Stimulated activated CD4-positive, alpha-beta T cell treated with anti-CD3 and anti-CD28 coated beads, Interleukin-1b, Interleukin-23, amount 100 ng/mL, for 4 hours (primary cell): ENCODE data around the gene SMOC2.

Source experiments
- DNase-seq, 2 donors: peaks; one replicate each; pipeline ENCODE4 v3.0.0-alpha.2; 2020; ENCODE audit warnings: low read depth in 2 of 2

Gene SMOC2

DNA sequence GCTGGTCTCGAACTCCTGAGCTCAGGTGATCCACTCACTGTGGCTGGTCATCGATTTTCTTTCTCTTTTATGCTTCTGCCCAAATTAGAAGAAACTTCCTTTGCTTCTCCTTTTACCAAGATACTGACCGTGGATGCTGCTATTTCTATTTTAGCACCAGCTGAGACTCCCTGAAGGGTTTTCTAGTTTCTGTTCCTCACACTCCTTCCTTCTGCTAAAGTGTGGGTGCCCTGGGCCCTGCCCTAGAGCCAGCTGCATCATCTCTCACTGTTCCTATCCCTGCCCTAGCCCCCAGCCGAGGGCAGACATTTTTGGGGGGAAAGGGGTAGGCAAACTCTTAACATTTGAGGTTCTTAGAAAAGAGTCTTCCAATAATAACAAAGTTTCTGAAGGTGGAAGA lies 6.3 kb downstream of the SMOC2 start:
- DNase-seq = no peak

DNA sequence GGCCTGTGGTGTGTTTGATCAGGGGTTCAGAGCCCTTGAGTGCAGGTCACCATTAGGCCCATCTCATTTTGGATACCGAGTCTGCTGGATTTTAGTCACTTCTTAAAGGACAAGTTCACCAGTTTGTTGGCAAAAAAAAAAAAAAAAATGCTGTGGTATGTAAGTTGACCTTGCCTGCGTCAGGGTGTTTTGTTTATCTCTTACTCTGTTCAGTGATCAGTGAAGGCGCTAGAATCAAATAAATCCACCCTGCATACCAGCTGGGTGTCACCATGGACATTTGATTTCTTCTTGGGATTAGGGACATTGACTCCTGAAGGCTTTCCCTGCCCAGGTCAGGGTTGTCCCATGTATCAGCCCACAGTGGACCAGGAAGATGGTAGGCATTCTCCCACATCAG lies 6.7 kb downstream of the SMOC2 start:
- no peak for DNase-seq

DNA sequence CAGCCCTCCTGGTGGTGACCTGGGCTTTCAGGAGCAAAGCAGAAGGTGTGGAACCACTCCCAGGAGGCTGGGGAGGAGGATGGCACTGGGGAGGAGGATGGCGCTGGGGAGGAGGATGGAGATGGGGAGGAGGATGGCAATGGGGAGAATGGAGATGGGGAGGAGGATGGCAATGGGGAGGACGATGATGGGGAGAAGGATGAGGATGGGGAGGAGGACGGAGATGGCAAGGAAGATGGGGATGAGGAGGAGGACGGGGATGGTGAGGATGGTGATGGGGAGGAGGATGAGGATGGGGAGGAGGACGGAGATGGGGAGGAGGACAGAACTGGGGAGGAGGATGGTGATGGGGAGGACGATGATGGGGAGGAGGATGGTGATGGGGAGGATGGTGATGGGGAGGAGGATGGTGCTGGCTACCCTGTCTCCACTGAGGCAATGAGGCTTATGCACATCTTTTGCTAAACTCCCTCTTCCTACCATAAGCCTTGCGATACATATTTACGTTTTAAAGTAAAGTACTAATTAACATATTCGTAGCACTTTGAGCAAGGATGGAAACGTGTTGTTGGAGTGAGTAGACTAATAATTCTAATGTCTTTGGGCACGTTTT lies 7.4 kb downstream of the SMOC2 start:
- no peak for DNase-seq

DNA sequence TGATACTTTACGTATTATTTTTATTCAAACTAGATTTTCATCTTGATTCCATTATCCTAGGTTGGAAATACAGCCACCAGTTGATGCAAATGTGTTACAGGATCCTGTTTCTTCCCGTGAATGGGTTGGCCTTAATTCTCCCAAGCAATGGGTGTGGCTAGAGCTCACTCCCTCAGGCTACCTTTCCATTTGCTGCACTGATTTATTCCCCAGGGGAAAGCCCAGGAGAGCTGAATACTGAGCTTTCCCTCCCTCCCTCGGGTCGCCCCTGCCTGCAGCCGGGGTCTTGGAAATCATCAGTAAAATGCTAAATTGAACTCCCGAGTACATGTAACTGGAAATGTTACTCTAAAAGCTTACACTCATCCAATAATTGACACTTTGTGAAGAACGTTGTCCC lies 9.9 kb downstream of the SMOC2 start:
- DNase-seq = no peak

DNA sequence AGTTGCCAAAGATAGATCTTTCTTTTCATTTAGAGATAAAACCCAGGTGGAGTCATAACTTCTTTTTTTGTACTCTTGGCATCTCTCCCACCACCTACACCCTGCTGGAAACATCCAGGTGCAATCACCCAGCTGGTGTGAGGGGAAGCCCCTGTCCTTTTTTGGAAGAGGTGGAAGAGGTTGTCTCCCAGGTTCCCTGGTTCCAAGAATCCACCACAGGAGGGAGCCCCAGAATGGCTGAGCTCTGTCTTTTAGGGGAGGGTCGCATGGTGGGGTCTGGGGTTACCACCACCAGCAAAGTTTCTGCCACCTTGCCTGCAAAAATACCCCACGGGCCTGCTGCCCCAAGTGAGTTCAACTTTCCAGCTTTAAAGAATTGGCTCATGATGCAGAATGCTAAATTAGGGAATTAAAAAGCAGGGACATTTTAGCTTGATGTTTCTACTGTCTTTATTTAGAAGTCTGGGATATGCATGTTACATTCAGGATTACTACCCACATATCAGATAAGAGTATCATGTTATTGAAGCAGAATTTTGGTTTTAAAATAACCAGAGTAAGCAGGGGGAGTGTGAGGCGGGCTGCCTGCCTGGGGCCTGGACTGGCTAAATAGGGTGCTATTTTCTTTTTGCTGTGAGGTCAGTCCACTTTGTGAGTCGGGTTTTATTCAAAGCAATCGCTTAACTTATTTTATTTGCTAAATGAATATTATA lies 11.0 kb downstream of the SMOC2 start:
- no peak for DNase-seq

DNA sequence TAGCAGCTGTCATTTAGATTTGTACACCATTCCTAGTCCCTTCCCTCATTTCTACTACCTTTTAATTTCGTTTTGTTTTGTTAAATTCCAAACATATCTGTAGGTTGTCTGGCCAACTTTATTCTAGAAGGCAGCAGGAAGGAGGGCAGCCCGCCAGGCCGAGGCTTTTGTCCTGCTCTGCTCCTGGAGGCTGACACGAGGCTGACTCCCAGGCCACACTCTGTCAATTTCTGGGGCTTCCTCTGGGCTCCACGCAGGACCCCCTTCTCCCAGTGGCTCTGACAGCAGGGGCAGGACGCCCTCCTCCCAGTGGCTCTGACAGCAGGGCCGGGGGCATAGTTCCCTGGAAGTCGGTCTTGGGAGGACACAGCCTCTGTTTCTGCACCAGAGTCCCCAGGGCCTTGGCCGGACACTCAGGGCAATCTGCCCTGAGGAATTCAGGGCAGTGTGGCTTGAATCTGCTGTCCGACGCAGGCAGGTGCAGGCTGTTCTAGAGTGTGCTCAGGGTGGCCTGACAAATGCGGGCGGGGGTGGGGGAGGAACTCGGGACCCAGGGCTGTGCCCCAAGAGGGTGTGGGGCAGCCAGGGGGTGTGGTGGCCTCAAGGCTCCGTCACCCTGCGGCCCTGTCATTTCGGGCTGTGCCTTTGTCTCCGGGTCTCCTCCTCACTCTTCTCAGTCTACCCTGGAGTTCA lies 11.8 kb downstream of the SMOC2 start:
- DNase-seq = no peak

DNA sequence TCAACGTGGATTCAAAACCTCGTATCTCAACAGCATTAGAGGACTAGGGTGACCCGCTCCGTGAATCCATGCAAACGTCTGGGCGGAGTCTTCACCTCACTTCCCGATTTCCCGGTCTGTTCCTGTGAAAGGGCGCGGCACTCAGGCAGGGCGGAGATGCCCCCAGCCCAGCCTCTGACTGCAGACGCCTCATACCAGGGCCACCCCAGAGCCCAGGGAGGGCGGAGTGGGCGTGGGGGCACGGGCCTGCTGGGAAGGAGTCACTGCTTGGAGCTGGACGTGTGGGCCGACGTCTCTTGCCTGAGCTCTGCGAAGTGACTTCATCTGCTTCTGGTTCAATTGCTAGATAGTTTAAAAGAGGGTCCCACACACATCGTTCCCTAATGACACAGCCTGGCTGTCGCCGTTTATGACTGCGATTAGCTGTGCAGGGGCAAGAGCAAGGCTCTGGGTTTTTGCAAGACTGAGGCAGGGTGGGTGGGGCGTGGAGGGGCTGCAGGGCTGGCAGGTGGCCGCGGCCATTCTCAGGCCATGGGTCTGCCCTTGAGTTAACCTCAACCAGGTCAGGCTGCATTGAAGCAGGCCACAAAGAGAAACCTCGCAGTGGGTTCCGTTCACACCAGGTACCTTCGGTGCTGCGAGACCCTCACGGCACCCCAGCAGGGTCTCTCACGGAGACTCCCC lies 15.0 kb downstream of the SMOC2 start:
- DNase-seq = no peak

DNA sequence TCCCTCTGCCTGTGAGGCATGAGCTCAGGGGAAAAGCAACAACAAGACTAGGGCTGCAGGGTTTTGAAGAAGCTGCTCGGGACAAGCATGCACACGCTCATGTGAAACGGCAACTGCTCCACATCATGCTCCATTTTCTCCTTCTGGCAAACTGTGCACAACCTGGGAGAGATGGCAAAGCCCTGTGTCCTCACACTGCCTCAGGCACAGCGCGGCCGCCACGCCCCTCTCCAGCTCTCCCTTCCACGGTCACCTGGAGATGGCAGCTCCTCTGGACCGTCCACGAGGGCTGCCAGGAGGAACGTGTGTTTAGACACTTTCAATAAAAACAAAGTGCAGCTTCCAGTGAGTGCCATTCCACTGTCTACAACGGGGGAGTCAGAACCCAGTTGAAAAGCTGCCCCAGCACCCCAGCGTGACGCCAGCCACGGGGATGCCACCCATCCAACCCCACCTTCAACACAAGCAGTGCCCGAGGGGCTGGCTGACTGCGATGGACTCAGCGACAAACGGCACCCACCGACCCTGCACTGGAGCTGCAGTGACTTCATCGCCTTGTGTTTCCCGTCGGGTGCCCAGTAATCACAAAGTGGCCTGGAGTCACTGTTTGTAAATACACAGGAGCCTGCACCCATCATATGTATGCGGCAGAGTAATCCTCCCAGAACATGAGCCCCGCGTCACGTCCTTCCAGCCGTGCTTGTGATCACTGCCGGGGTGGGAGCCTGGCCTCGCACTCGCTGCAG lies 16.1 kb downstream of the SMOC2 start:
- no peak for DNase-seq

DNA sequence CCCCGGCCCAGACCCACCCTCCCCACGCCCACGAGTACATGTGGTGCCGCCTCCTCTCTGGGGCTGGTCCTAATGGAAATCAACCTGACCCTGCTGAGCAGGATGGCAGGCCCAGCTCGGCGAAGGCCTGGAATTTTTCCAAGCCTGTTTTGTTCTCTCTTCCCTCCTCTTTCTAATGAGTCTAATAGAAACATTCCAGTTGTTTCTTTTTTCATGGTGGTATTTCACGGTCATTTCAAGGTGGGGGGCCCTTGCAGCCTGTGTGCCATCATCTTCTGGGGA lies 16.6 kb downstream of the SMOC2 start:
- DNase-seq = no peak

DNA sequence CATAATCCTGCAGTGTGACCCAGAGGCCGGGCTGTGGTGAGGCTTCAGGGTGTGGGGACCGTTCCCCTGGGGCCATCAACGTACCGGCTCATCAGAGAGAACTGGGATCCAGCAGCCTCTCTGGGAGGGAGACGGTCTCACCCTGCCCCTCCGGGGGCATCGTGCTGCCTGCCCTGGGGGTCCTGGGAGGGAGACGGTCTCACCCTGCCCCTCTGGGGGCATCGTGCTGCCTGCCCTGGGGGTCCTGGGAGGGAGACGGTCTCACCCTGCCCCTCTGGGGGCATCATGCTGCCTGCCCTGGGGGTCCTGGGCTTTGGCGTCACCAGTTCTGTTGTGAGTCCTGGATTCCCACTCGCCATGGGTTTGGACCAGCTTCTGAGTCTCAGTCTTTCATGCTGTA lies 17.1 kb downstream of the SMOC2 start:
- DNase-seq = no peak

DNA sequence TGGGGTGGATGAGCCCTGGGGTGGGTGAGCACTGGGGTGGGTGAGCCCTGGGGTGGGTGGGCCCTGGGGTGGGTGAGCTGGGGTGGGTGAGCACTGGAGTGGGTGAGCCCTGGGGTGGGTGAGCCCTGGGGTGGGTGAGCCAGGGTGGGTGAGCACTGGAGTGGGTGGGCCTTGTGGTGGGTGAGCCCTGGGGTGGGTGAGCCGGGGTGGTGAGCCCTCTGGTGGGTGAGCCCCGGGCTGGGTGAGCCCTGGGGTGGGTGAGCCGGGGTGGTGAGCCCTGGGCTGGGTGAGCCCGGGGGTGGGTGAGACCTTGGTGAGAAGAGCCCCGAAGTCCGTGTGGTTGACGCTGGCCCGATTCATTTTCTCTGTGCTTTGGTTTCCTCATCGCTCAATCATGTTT lies 18.6 kb downstream of the SMOC2 start:
- DNase-seq = no peak

DNA sequence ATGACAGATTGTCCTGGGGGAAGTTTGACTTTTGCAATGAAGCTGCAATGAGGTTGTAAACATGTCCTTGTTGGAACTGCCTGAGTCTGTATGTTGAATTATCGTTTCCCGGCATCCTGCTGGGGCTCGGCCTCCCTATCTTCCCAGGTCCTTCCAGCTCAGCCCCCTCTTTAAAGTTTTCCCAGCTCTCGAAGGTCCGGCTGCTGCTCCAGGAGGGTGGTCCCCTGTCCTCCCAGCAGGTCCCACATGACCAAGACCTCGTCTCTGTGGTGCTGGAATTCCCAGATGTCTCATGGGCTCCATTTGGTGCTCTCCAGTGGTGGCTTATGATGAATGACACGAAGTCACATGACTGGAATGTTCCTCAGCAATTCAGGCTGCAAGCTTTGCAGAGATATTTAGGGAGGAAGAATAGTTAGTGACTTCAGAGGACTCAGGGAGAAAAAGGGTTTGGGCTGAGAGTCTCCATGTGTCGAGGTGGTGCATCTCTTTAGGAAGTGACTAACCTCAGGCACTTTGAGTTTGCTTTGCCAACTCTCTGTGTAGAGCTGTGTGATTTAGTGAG lies 21.4 kb downstream of the SMOC2 start:
- no peak for DNase-seq

DNA sequence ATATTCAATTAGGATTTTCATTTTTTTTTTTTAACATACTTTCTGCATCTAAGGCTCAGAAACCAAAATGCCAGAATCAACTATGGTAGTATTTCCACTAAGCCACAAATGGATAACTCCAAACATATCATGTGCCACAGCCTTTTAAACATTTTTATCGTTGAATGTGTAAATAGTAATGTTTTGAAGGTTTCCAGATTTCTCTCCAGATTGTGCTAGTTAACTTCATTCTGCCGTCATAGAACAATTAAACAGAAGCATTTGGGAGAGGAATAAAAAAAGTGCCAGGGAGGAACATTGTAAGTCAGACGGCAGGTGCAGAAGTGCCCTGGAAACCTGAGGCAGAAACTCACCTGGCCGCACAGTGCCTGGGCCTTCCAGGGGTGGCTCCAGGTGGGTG lies 23.6 kb downstream of the SMOC2 start:
- no peak for DNase-seq

DNA sequence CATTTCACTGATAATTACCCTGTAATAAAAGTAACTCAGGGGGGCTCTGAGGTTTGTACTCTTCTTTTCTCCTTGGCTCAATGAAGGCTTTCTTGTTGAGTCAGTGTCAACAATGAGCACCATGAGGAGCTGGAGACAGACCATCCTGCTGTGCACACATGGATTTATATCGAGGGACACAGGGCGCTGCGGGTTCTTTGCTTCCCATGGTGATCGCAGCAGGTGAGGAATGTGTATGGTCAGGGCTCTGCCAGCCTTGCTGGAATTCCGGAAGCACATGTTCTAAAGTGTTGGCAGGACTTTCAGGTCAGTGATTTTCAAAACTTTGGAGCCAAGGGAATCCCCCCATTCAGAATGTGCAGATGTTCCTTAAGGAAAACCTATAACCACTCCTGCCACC lies 27.1 kb downstream of the SMOC2 start:
- no peak for DNase-seq

DNA sequence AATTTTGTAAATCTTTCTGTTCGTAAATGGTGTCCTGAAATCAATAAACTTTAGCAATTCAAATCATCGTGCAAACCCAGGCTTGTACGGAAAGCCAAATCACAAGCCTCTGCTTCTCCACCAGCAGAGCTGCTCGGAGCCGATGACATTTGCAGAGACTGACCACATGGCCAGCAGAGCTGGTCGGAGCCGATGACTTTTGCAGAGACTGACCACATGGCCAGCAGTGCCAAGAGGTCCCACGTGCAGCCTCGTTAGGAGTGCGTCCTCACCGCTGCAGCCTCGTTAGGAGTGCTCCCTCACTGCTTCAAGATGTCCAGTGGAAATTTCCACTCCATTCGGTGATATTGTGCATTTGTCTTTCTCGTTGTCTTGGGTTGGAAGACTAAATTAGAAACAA lies 28.5 kb downstream of the SMOC2 start:
- DNase-seq = no peak

DNA sequence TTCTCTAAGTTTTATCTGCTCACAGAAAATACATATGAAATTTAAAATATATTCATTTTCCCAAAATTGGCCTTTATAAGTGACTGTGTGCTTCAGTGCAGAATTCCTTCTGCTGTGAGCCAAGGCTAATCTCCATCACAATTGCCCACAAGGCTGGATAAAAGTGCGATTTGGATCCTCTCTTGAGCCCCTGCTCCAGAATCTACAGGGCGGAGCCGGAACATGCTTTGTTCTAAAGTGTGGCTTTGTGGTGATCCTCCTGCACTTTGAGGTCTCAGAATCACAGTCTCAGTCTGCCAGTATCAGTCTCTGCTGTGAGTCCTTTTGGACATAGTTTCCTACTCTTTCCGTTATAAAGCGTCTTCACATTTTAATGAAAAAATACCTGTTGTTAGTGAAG lies 28.9 kb downstream of the SMOC2 start:
- no peak for DNase-seq

DNA sequence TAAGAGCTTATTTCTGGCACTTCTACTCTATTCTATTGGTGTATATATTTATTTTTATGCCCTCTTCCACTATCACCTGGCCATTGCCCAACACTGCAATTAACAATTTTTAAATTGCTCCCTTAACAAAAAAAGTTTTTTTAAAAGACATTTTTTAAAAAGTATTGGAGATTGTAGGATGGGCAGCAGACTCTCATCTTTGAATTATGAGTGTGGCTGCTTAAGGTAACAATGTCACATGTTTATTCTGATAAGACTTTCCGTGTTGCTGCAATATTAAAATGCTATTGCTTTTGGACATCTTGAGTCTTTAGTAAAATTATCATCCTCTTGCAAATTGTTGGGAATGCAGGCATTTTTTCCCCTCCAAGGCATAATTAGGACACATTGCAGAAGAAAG lies 31.4 kb downstream of the SMOC2 start:
- no peak for DNase-seq

DNA sequence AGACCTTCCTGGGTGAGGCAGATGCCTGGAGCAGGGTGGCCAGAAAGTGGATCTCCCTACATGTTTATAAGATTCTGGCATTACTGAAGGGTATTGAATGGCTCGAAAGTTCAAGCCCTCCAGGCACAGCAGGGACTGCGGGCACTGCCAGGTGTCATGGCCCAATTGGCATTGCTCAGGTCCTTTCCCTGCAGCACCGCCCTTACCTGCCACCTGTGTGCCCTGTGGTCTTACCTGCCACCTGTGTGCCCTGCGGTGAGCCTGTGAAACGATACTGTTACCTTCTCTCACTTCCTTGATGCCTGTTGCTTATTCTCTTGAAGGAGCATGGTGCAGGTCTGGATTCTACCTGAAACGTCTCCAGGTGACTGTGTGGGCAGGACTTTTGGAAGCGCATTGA lies 32.2 kb downstream of the SMOC2 start:
- no peak for DNase-seq

DNA sequence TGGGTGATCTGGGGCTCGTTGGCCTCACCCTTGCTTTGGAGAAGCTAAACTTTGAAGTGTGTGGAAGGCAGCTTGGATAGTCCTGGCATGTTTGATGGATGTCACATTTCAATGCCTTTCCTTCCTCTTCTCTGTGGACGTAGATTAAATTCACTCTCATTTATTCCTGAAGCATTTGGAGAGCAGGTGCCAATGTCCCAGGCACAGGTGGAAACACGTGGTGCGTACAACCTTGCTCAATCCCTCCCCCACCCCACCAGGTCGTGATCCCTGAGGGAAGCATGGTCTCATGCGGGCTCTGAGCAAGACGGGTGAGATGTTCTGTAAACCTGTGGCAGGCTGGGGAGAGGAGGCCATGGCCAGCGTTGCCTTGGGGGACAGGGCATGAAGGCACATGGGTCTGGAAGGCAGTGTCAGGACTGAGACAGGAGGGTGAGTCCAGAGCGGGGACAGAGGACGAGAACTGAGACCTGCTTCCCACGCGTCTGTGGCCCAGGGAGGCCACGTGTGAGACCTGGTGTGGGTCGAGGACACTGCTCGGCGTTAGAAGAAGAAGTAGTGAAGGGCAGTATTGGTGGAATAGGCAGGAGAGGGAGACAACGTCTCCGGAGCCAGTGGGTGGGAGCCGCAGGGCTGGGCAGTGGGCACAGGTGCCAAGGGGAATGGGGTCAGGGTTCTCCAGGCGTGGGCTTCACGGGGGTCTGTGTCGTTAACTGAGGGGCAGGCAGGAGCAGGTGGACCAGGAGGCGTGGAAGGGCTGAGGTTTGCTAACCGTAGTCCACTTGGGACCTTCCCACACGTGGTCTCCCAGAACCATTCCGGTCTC lies 34.4 kb downstream of the SMOC2 start:
- no peak for DNase-seq

DNA sequence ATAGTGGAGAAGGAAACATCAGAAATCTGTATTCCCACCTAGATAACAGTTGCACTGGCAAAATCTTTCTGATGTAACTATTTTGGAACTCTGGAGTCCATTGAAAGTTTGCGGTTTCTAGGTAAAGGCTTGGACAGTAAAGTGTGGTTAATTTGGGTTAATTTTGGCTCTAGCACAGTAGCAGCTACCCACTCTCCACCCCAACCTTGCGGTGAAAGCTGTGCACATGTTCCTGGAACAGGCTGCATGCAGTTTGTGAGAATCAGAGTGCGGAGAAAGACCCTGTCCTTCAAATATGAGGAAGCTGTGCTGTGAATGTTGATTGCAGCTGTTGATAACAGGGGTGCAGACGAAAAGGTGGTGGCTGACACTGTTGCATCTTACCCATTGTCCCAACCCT lies 38.4 kb downstream of the SMOC2 start:
- no peak for DNase-seq

DNA sequence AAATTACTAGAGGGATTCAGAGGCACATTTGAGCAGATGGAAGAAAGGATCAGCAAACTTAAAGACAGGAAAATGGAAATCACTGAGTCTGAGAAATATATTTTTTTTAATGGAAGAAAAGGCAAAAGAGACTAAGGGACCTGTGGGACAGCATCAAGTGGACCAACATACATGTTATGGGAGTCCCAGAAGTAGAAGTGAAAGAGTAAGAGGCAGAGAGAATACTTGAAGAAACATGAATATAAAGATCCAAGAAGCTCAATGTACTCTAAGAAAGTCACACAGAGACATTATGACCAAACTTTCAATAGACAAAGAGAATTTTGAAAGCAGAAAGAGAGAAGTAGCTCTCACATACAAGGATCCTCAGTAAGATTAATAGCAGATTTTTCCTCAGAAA lies 39.5 kb downstream of the SMOC2 start:
- no peak for DNase-seq
